ENCODE results near the gene FXYD4.
"Not testable (repeated sequence)": the region's sequence is repeated elsewhere in the genome, so short reads cannot be mapped to it uniquely, and the experiment has no call there.

The FXYD4 gene, protein sequence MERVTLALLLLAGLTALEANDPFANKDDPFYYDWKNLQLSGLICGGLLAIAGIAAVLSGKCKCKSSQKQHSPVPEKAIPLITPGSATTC

DNA sequence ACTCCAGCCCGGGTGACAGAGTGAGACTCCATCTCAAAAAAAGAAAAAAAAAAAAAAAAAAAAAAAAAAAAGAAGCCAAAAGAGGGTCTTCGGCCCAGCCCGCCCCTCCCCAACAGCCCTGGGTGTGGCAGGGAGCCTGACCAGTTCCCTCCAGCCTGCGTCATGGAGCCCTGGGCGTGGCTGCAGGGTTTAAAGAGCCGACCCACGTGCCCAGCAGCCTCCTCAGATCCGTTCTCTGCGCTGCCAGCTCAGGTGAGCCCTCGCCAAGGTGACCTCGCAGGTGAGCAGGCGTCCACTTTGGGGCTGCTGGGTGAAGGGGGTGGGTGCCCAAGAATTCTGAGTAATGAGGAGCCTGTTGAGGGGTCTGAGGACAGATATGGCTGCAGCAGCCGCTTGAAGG lies at the start of gene FXYD4:
FXYD4 (plus strand) TSS at position 219 of the 400 bp plus-strand sequence. CDS start 2,111 bp downstream, outside the sequence.
- DNase-seq (ENCODE audit: low read depth), result no peak
- no peak within 1 kb of the TSS for H3K4me3 ChIP-seq (ENCODE audit: low read depth, low read length)

DNA sequence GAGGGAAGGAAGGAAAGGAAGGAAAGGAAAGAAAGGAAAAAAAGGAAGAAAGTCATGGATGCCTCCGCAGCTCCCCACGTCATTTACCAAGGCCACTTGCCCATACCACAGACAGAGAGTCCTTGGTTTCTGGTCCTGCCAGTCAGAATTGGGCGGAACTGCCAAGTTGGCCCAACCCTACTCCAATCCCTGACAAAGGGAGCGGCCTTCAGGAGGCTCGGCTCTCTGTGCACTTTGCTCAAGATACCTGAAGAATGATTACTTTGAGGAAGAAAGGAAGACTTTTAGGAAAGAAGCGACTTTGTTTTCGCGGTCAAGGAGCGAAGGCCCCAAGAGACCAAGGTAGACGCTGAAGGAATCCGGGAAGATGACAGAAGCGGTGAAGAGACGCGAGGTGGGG lies 49.1 kb upstream of the FXYD4 start:
- H3K4me3 ChIP-seq (ENCODE audit: low read depth, low read length), result peak overlapping the region; percentile 12
- DNase-seq (ENCODE audit: low read depth), result no peak

DNA sequence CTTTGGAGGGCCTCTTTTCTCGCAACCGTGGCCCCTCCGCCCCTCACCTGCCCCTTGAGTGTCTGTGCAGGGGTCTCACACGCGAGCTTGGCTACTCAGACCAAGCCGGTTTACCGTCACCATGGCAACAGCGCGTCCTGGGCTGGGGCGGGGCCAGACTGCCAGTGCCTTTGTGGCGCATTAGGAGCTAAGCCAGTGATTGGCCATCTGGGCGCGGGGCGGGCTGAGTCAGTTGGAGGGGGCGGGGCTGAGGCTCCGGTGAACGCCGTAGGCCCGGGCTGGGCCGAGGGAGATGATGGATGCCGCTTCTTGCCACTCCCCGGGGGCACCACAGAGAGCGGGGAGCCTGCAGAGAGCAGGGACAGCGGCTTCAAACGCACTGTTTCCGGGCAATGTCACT lies 48.7 kb upstream of the FXYD4 start:
- no peak for DNase-seq (ENCODE audit: low read depth)

DNA sequence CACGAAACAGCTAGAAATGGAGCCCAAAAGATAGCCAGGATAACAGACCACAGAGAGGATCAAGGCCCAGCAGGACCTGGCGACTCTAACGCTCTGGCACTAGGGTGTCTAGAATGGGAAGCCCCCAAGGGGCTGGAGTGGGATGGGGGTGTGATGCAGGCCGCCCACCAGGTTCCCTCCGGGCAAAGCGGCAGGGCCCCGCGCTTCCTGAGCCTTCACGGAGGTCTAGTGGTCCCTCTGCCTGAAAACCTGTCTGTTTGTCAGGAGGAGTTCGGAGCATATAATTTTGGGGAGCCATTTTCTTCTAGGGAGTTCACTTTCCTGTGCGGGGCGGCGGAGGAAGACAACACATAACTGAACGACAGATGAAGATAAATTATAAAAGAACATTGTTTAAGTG lies 48.2 kb upstream of the FXYD4 start:
- DNase-seq (ENCODE audit: low read depth), result no peak
- peak overlapping the region; percentile 25 for H3K4me3 ChIP-seq (ENCODE audit: low read depth, low read length)

More for the DNA sequence above, 48.7 kb upstream of the FXYD4 start:
- H3K4me3 ChIP-seq (ENCODE audit: low read depth, low read length), result peak overlapping the region; percentile 25

DNA sequence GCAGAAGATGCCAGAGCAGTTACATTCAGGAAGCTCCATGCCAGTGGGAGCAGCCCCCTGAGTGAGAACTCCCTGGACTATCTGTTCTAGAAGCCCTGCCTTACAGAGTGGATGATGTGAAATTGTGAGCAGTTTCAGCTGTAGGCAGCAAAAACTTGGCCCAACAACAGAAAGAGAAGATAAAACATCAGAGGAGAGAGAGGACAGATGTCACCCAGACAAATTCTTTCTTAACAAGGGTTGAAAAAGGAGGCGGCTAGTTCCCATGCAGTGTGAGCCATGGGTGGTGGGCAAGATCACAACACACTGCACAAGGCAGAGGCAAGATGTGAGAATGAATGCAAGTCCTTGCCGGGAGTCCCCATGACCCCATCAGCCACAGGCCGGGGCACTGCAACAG lies 46.6 kb upstream of the FXYD4 start:
- DNase-seq (ENCODE audit: low read depth), result no peak

DNA sequence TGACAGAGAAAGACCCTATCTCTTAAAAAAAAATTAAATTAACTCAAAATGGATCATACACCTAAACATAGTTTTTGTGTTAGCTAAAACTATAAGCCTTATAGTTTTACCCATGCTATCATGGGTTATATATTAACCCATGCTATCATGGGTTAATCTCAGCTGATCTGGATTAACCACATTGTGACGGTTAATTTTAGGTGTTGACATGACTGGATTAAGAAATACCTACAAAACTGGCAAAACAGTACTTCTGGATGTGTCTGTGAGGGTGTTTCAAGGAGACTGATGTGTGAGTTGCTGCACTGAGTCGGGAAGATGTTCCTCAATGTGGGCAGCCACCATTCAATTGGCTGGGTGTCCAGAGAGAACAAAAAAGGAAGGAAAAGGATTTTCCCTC lies 44.3 kb upstream of the FXYD4 start:
- no peak for DNase-seq (ENCODE audit: low read depth)
- H3K4me3 ChIP-seq (ENCODE audit: low read depth, low read length), result no peak overlapping the region

More for the DNA sequence above, 46.6 kb upstream of the FXYD4 start:
- no peak overlapping the region for H3K4me3 ChIP-seq (ENCODE audit: low read depth, low read length)

DNA sequence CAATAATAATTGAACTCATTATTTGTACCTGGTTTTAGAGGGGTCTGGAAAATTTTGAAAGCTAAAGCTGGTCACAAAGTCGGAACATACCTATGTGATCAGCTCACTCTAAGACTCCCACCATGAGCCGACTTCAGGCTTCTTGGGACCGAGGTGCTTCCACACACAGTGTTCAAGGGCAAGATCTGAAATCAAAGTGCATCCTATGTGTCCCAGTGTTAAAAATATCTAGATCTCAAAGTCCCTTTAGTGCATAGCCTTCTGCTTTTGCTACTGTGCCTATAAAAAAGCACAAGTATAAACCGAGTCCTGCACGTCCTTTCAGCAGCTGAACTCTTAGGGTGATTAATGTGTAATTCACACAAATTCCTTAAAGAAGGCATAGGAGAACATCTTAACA lies 43.5 kb upstream of the FXYD4 start:
- DNase-seq (ENCODE audit: low read depth), result no peak
- H3K4me3 ChIP-seq (ENCODE audit: low read depth, low read length), result no peak overlapping the region

DNA sequence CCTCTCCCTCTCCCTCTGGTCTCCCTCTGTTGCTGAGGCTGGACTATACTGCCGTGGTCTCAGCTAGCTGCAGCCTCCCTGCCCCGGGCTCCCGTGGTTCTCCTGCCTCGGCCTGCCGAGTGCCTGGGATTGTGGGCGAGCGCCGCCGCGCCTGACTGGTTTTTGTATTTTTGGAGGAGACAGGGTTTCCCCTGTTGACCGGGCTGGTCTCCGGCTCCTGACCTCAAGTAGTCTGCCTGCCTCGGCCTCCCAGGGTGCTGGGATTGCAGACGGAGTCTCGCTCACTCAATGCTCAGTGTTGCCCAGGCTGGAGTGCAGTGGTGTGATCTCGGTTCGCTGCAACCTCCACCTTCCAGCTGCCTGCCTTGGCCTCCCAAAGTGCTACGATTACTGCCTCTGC lies 42.6 kb upstream of the FXYD4 start:
- DNase-seq (ENCODE audit: low read depth); H3K4me3 ChIP-seq (ENCODE audit: low read depth, low read length): not testable (repeated sequence)

DNA sequence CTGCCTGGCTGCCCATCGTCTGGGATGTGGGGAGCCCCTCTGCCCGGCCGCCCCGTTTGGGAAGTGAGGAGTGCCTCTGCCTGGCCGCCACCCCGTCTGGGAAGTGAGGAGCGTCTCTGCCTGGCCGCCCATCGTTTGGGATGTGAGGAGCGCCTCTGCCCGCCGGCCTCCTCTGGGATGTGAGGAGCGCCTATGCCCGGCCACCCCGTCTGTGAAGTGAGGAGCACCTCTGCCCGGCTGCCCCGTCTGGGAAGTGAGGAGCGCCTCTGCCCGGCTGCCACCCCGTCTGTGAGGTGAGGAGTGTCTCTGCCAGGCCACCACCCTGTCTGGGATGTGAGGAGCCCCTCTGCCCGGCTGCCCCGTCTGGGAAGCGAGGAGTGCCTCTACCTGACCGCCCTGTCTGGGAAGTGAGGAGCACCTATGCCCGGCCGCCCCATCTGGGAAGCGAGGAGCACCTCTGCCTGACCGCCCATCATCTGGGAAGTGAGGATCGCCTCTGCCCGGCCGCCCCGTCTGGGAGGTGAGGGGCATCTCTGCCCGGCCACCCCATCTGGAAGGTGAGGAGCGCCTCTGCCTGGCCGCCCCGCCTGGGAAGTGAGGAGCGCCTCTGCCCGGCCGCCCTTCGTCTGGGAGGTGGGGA lies 42.1 kb upstream of the FXYD4 start:
- H3K4me3 ChIP-seq (ENCODE audit: low read depth, low read length); DNase-seq (ENCODE audit: low read depth): not testable (repeated sequence)

DNA sequence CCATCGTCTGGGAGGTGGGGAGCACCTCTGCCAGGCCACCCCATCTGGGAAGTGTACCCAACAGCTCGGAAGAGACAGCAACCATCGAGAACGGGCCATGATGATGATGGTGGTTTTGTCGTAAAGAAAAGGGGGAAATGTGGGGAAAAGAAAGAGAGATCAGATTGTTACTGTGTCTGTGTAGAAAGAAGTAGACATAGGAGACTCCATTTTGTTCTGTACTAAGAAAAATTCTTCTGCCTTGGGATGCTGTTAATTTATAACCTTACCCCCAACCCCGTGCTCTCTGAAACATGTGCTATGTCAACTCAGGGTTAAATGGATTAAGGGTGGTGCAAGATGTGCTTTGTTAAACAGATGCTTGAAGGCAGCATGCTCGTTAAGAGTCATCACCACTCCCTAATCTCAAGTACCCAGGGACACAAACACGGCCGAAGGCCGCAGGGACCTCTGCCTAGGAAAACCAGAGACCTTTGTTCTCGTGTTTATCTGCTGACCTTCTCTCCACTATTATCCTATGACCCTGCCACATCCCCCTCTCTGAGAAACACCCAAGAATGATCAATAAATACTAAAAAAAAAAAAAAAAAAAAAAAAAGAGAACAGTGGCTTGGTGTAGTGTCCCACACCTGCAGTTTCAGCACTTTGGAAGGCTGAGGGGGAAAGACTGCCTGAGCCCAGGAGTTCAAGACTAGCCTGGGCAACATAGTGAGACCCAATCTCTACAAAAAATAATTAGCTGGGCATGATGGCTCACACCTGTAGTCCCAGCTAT lies 41.2 kb upstream of the FXYD4 start:
- not testable (repeated sequence) for DNase-seq (ENCODE audit: low read depth)

DNA sequence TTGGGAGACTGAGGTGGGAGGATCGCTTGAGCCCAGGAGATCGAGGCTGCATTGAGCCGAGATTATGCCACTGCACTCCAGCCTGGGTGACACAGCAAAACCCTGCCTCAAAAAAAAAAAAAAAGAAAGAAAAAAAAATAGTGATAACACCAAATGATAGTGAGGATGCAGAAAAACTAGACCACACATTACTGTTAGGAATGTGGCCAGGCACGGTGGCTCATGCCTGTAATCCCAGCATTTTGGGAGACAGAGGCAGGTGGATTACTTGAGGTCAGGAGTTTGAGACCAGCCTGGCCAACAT lies 40.7 kb upstream of the FXYD4 start:
- H3K4me3 ChIP-seq (ENCODE audit: low read depth, low read length); DNase-seq (ENCODE audit: low read depth): not testable (repeated sequence)

More for the DNA sequence above, 41.2 kb upstream of the FXYD4 start:
- not testable (repeated sequence) for H3K4me3 ChIP-seq (ENCODE audit: low read depth, low read length)

DNA sequence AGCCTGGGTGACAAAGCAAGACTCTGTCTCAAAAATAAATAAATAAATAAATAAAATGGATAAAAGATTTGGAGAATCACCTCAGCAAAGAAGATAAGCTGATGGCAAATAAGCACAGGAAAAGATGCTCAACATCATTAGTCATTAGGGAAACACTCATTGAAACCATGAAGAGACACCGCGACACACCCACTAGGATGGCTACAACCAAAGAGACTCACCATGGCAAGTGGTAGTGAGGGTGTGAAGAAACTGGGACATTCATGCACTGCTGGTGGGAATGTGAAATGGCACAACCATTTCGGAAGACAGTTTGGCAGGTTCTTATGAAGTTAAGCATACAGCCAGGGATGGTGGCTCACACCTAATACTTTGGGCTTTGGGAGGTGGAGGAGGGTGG lies 37.8 kb upstream of the FXYD4 start:
- no peak overlapping the region for H3K4me3 ChIP-seq (ENCODE audit: low read depth, low read length)
- DNase-seq (ENCODE audit: low read depth), result no peak

DNA sequence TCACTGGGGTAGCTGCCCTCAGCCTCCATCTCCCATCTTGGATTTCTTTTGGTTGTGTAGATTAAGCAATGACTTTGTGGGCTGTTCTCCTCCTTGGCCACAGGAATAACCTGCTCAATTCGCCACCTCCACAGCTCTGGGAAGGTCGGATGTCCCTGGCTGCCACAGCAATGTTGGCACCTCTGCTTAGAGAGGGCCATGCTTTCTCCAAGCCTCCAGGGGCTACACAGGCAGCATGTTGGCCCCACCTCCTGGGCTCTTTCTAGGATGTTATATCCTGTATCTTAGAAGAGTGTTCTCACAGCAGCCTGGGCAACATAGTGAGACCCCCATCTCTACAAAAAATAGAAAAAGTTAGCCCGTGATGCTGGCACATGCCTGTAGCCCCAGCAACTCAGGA lies 35.4 kb upstream of the FXYD4 start:
- H3K4me3 ChIP-seq (ENCODE audit: low read depth, low read length), result no peak overlapping the region
- no peak for DNase-seq (ENCODE audit: low read depth)

DNA sequence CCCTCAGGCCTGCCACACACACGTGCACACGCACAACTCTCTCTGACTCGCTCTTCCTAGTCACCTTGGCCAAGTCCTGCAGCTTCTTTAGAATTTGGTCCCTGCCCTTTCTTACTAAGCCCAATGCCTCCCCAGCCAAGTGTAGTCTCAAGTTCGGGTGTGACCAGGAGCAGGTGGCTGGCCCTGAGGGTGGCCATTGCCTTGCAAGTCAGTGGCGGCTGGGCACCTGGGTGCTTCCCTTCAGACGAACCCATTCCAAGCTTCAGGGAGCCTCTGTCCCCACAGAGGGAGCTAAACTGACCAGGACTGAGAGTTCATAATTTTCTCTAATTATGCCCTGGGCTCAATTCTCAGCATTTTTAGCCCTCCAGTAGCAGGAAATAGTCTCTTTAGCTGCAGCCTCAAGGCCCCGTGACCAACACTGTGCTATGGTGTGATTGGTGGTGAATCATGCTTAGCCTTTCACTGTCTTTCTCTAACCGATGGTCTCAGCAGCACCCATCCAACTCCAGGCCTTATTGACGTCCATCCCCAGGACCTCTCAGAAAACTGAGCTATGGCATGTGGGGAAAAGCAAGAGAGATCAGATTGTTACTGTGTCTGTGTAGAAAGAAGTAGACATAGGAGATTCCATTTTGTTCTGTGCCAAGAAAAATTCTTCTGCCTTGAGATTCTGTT lies 34.7 kb upstream of the FXYD4 start:
- DNase-seq (ENCODE audit: low read depth), result no peak
- H3K4me3 ChIP-seq (ENCODE audit: low read depth, low read length), result no peak overlapping the region

DNA sequence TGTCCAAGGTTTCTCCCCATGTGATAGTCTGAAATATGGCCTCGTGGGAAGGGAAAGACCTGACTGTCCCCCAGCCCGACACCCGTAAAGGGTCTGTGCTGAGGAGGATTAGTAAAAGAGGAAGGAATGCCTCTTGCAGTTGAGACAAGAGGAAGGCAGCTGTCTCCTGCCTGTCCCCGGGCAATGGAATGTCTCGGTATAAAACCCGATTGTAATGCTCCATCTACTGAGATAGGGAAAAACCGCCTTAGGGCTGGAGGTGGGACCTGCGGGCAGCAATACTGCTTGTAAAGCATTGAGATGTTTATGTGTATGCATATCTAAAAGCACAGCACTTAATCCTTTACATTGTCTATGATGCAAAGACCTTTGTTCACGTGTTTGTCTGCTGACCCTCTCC lies 33.9 kb upstream of the FXYD4 start:
- not testable (repeated sequence) for DNase-seq (ENCODE audit: low read depth); H3K4me3 ChIP-seq (ENCODE audit: low read depth, low read length)

DNA sequence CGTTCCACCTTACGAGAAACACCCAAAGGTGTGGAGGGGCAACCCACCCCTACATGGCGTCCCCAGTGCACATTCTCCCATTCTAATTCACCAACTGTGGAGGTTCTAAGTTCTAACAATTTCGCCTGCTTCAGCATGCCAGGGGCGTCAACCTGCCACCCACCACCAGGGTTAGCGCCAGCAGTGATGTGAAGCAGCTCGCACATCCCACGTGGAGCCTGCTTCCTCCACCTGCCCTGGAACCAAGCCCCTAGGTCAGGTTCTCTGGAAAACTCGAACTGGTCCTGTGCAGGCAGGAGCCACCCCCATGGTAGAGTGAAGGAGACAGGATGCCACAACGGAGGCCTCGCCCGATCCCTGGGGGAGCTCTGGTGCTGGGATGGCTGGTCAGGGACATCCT lies 33.3 kb upstream of the FXYD4 start:
- no peak for DNase-seq (ENCODE audit: low read depth)
- H3K4me3 ChIP-seq (ENCODE audit: low read depth, low read length), result no peak overlapping the region

DNA sequence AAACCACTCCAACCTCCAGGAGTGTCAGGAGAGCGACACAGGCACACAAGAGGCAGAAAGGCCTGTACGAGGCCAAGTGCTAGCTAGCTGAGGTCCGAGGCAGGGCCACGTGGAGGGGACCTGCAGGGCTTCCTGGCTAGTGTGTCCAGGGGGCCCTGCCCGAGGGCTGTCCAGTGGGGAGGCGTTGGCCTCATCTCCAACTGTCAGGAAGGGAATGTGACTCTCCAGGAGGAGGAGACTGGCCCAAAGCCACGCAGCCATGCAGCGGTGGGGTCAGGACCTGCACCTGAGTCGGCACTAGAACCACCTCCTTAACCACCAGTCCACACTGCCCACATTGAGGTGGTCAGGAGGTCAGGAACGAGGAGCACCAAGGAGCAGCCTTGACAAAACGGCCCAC lies 32.3 kb upstream of the FXYD4 start:
- no peak overlapping the region for H3K4me3 ChIP-seq (ENCODE audit: low read depth, low read length)
- DNase-seq (ENCODE audit: low read depth), result no peak

DNA sequence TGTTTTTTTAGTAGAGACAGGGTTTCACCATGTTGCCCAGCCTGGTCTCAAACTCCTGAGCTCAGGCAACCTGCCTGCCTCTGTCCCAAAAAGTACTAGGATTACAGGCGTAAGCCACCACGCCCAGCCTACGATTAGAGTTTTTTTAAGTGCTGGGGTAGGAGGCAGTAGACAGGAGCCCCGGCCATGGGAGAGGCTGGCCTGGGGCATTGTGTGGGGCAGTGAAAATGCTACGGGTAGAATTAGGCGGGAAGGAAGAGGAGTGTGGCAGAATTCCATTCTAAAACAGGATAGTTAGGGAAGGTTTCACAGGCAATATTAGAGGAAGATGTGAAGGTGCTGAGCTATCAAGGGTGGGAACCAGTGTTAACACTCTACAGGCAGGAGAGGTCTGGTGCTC lies 31.3 kb upstream of the FXYD4 start:
- no peak overlapping the region for H3K4me3 ChIP-seq (ENCODE audit: low read depth, low read length)
- no peak for DNase-seq (ENCODE audit: low read depth)

DNA sequence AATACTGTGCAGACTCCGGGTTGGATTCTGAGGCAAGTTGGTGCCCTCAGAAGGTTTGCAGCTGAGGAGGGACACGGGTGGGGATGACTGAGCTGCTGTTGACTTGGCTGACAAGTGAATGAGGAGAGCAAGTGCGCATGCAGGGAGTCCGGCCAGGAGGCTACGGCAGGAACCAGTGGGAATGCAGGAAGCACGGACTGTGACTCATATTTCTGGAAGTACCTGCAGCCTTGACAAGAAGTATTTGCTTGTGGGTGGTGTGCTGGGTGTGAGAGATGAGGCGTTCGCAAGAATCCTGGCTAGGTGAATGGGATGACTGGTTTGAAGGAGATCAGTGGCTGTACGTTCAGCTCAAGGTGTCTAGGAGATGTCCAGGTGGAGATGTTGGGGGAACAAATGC lies 30.8 kb upstream of the FXYD4 start:
- no peak overlapping the region for H3K4me3 ChIP-seq (ENCODE audit: low read depth, low read length)
- DNase-seq (ENCODE audit: low read depth), result no peak

DNA sequence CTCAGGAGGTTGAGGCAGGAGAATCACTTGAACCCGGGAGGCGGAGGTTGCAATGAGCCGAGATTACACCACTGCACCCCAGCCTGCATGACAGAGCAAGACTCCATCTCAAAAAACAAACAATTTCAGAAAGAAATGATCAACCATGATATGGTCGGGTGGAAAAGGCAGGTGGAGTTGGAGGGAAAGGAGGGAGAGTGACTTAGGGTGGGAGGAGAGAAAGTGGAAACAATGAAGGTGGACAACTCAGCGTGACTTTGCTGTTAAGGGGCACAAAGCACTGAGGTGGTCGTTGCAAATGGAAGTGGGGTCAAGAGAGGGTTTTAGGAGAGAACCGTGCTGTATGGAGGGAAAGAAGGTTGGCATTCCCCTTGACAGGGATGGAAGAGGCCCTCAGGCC lies 30.0 kb upstream of the FXYD4 start:
- no peak overlapping the region for H3K4me3 ChIP-seq (ENCODE audit: low read depth, low read length)
- no peak for DNase-seq (ENCODE audit: low read depth)
